Muscle layer of colon (tissue), 2 donors: ENCODE results near the gene FGF4.

Source experiments
- H3K27ac ChIP-seq: one replicate; pipeline ENCODE4 v1.7.0; 2013; ENCODE audit warnings: low read depth, mild to moderate bottlenecking, low read length, moderate library complexity
- H3K27me3 ChIP-seq, 2 donors: one replicate each; pipeline ENCODE4 v1.7.0; 2013; ENCODE audit warnings: low read length in 2 of 2, mild to moderate bottlenecking in 2 of 2; ENCODE audit not compliant: insufficient read depth in 2 of 2, control insufficient read depth in 1 of 2
- H3K36me3 ChIP-seq: one replicate; pipeline ENCODE4 v1.7.0; 2013; ENCODE audit warnings: mild to moderate bottlenecking, low read length; ENCODE audit not compliant: insufficient read depth
- H3K4me1 ChIP-seq: one replicate; pipeline ENCODE4 v1.7.0; 2013; ENCODE audit warnings: mild to moderate bottlenecking, low read length; ENCODE audit not compliant: insufficient read depth
- H3K4me3 ChIP-seq, 2 donors: one replicate each; pipeline ENCODE4 v1.7.0; 2013; ENCODE audit warnings: low read length in 2 of 2, low read depth in 1 of 2, mild to moderate bottlenecking in 1 of 2, moderate library complexity in 1 of 2
- H3K9ac ChIP-seq: one replicate; pipeline ENCODE4 v1.7.0; 2013; ENCODE audit warnings: low read length
- H3K9me3 ChIP-seq: one replicate; pipeline ENCODE4 v1.7.0; 2013; ENCODE audit warnings: mild to moderate bottlenecking, low read length
- donor health status: abdominal sarcoma.
- donor health status: Adenocarcinoma of cecum.

The FGF4 gene

GRCh38 chr11:69804769-69805508 lies 29.8 kb upstream of the FGF4 start:
- Histone ChIP-seq H3K27me3 (peaks cover 0 to 20% of the 10 kb centered on the region in 2 donors), H3K4me1 (no peaks in the 10 kb centered on the region), H3K4me3 (no peak overlapping the region), H3K36me3 (no peaks in the 10 kb centered on the region), H3K27ac (no peak overlapping the region), H3K9me3 (no peaks in the 10 kb centered on the region), H3K9ac (no peak overlapping the region)

GRCh38 chr11:69803604-69804218 lies 28.6 kb upstream of the FGF4 start:
- no peaks in the 10 kb centered on the region for H3K9me3 ChIP-seq
- H3K4me1 ChIP-seq = no peaks in the 10 kb centered on the region
- H3K27me3 ChIP-seq = peaks cover 0 to 17% of the 10 kb centered on the region in 2 donors
- H3K36me3 ChIP-seq = no peaks in the 10 kb centered on the region
- no peak overlapping the region for H3K4me3 ChIP-seq
- no peak overlapping the region for H3K9ac ChIP-seq
- no peak overlapping the region for H3K27ac ChIP-seq

- Histone ChIP-seq H3K27ac (no peak overlapping the region), H3K4me3 (no peak overlapping the region), H3K36me3 (no peaks in the 10 kb centered on the region), H3K9ac (no peak overlapping the region), H3K27me3 (peaks cover 0 to 14% of the 10 kb centered on the region in 2 donors), H3K4me1 (no peaks in the 10 kb centered on the region), H3K9me3 (no peaks in the 10 kb centered on the region)
Measured at GRCh38 chr11:69803022-69803421, 27.9 kb upstream of the FGF4 start.

- no peak overlapping the region for H3K27ac ChIP-seq
- H3K27me3 ChIP-seq = peaks cover 0 to 10% of the 10 kb centered on the region in 2 donors
- no peaks in the 10 kb centered on the region for H3K36me3 ChIP-seq
- H3K4me1 ChIP-seq = no peaks in the 10 kb centered on the region
- H3K9ac ChIP-seq = no peak overlapping the region
- H3K9me3 ChIP-seq = no peaks in the 10 kb centered on the region
- H3K4me3 ChIP-seq = no peak overlapping the region
Measured at GRCh38 chr11:69802590-69802989, 27.4 kb upstream of the FGF4 start.

- Histone ChIP-seq H3K36me3 (no peaks in the 10 kb centered on the region), H3K4me3 (no peak overlapping the region), H3K9me3 (no peaks in the 10 kb centered on the region), H3K27ac (no peak overlapping the region), H3K4me1 (no peaks in the 10 kb centered on the region), H3K9ac (no peak overlapping the region), H3K27me3 (peaks cover 0 to 9% of the 10 kb centered on the region in 2 donors)
Measured at GRCh38 chr11:69801513-69802335, 26.6 kb upstream of the FGF4 start.

GRCh38 chr11:69800278-69800677 lies 25.1 kb upstream of the FGF4 start:
- no peaks in the 10 kb centered on the region for H3K9me3 ChIP-seq
- no peaks in the 10 kb centered on the region for H3K4me1 ChIP-seq
- peaks cover 0 to 9% of the 10 kb centered on the region in 2 donors for H3K27me3 ChIP-seq
- H3K4me3 ChIP-seq = no peak overlapping the region
- no peaks in the 10 kb centered on the region for H3K36me3 ChIP-seq
- no peak overlapping the region for H3K9ac ChIP-seq
- H3K27ac ChIP-seq = no peak overlapping the region

- no peaks in the 10 kb centered on the region for H3K36me3 ChIP-seq
- no peaks in the 10 kb centered on the region for H3K4me1 ChIP-seq
- H3K27me3 ChIP-seq = peaks cover 0 to 9% of the 10 kb centered on the region in 2 donors
- H3K9ac ChIP-seq = no peak overlapping the region
- H3K4me3 ChIP-seq = no peak overlapping the region
- no peaks in the 10 kb centered on the region for H3K9me3 ChIP-seq
- no peak overlapping the region for H3K27ac ChIP-seq
Measured at GRCh38 chr11:69799582-69799981, 24.4 kb upstream of the FGF4 start.

- Histone ChIP-seq H3K36me3 (no peaks in the 10 kb centered on the region), H3K4me1 (no peaks in the 10 kb centered on the region), H3K27ac (no peak overlapping the region), H3K9ac (no peak overlapping the region), H3K27me3 (peaks cover 0 to 9% of the 10 kb centered on the region in 2 donors), H3K9me3 (no peaks in the 10 kb centered on the region), H3K4me3 (no peak overlapping the region)
Measured at GRCh38 chr11:69799097-69799496, 24.0 kb upstream of the FGF4 start.

GRCh38 chr11:69797737-69798528 lies 22.8 kb upstream of the FGF4 start:
- Histone ChIP-seq H3K27ac (no peak overlapping the region), H3K9me3 (no peaks in the 10 kb centered on the region), H3K27me3 (peaks cover 0 to 9% of the 10 kb centered on the region in 2 donors), H3K4me1 (no peaks in the 10 kb centered on the region), H3K36me3 (no peaks in the 10 kb centered on the region), H3K9ac (no peak overlapping the region), H3K4me3 (no peak overlapping the region)

GRCh38 chr11:69797156-69797555 lies 22.0 kb upstream of the FGF4 start:
- H3K9ac ChIP-seq = no peak overlapping the region
- H3K4me3 ChIP-seq = no peak overlapping the region
- peaks cover 0 to 9% of the 10 kb centered on the region in 2 donors for H3K27me3 ChIP-seq
- H3K9me3 ChIP-seq = no peaks in the 10 kb centered on the region
- no peak overlapping the region for H3K27ac ChIP-seq
- no peaks in the 10 kb centered on the region for H3K36me3 ChIP-seq
- no peaks in the 10 kb centered on the region for H3K4me1 ChIP-seq

GRCh38 chr11:69796063-69796462 lies 20.9 kb upstream of the FGF4 start:
- H3K9ac ChIP-seq = no peak overlapping the region
- H3K9me3 ChIP-seq = no peaks in the 10 kb centered on the region
- H3K27me3 ChIP-seq = peaks cover 0 to 4% of the 10 kb centered on the region in 2 donors
- H3K27ac ChIP-seq = no peak overlapping the region
- H3K4me1 ChIP-seq = peaks cover 2% of the 10 kb centered on the region
- H3K36me3 ChIP-seq = no peaks in the 10 kb centered on the region
- H3K4me3 ChIP-seq = no peak overlapping the region
